Measurements from ENCODE around the gene COMMD9.

The COMMD9 gene

DNA sequence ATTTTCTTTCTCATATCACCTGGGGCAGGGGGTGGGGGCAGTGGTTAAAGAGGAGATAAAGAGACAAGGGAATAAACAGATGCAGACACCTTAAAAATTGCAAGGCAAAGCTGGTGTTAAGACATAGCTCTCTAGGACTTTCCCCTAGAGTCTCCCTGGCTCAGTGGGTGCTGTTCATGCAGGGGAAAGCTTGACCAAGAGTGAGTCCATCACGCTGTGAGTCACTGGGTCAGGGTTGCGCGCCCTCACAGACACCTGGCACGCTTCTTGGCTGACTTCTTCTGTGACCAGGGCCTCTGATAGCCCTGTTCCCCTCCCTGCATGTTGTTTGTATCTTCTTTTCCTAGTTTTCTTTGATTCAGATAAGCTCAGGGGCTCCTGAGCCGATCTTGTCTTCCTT is 31.9 kb downstream of the COMMD9 start:
- DNase-seq (no peak), ATAC-seq (no peak)

DNA sequence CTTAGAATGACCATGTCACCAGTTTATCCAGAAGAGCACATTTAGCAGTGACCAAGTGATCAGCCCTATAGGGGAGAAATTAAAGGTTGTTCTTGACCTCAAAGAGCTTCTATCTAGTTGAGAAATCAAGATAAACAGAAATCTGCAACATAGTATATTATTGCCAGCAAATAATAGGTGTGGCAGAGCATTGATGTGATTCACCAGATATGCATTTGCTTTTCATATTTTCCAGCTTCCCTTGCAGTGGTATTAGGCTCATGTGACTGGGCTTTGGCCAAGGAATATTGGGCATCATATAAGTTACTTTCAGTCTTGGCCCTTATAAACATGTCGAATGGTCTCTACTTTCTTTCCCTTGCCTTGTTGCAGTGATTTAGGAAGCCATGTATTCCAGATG is 34.5 kb downstream of the COMMD9 start:
- DNase-seq (no peak), ATAC-seq (no peak)

DNA sequence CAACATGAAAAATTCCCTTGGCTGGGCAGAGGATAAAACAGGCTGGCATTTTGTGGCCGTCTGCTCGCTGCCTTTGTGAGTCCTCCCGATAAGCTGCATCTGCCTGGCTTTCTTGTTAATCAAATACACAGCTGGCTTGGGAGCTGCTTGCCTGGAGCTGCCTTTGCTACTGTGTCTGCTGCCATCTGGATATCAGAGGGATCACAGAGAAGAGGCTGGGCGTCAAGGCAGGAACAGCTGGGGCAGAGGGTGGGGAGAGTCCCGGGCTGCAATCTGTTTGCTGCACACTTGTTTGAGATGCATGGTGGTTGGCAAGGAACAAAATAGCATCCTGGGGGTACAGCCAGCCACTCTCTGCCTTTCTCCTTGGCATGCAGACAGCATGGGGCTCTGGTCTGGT is 36.0 kb downstream of the COMMD9 start:
- DNase-seq (no peak), ATAC-seq (no peak)

DNA sequence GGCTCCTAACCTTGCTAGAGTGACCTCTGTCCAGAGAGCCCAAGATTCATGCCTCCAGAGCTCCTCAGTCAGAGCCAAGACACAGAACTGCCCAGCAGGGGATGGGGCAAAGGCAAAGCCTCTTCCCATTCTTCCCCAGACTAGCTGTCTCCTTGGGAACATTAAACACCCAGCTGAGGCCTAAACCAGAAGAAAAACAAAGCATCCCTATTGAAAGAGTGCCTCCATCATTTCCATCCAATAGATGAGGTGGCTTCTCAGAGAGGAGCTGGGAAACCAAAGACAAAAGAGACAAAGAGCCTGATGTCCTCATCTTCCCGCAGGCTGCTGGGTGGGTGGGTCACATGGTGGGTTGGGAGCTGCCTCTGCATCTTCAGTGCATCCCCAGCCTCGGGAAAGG is 37.4 kb downstream of the COMMD9 start:
- ATAC-seq = no peak
- no peak for DNase-seq

DNA sequence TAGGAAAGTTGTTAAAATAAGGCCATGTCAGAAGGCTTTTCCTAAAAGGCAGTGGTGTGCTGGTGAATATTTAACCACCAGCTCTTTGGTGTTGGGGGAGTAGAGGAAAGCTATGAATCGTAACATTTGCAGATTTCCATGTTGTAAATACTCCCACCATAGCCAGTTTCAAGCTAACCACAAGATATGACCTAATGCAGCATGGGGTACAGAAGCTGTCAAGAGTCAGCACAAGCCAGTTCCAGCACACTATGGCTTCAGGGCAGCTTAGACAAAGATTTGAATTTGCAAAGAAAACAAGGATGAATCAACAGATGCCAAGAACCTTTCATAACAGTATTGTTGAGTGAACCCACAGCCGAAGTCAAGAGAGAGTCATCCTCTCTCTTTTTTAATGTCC is 40.0 kb downstream of the COMMD9 start:
- ATAC-seq (peak; percentile 91), DNase-seq (no peak)

DNA sequence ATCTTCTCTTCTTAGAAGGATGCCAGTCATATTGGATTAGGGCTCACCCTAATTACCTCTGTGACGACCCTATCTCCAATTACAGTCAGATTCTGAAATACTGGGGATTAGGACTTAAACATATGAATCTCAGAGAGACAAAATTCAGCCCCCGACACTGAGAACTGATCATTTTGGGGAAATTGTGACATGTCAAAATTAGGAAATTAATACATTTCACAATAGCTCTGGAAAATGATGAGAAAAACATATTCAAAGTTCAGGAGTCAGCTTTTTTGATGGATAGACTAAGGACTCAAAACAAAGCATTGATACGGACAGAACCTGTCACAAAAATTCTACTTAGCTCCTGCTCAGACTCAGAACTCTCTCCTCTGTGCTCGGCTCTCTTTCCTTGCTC is 40.8 kb downstream of the COMMD9 start:
- no peak for ATAC-seq
- DNase-seq = no peak

DNA sequence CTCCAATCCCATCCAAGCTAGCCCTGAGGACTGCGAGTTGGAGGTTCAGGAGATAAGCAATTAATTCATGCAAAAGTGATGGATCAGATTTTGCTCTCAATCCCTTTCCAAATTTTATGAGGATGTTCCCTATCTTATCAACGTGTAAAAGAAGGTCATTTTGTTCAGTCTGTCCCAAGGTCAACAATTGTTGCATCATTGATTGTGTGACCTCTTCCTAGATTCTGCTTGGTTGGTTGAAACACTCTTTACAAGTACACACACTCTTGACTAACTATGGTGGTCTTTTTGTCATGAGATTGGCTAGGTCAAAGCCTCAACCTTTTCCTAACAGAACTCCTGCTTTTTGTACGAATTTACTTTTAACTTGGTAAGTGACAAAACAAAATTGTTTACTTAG is 41.7 kb downstream of the COMMD9 start:
- DNase-seq (no peak), ATAC-seq (no peak)

DNA sequence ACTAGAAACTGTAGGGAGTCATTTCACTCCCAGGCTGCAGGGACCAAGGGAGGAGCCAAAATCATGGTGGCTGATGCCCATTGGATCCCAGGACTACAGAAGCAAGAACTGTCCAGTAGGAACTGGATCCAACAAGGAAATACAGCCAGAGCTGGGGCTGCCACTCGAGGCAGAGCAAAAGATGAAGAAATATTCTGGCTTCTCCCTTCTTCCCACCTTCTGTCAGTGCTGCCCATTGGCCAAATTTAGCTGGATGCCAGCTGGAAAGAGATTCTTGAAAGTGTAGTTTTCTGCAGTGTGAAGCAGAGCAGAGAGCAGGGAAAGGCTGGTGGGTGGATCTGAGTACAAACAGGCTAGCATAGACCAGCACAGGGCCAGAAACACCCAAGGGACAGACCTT is 45.6 kb downstream of the COMMD9 start:
- no peak for ATAC-seq

DNA sequence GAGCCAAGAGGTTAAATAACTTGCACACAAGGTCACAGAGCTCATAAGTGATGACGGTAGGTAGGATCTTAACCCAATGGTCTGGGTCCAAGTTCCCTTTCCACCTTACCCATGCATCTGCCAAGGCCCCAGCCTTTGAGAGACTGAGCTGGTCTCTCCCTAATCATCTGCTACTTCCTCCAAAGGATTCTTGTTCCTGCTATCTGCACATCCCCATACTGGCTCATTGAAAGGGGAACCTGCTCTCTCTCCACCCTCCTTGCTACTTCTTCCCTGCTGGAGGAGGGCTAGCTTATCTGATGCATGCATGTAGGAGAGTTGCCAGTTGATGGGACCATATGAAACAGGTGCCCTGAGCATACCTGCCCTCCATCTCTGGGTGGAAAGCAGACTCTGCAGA is 47.7 kb downstream of the COMMD9 start:
- ATAC-seq (no peak), DNase-seq (no peak)

More for the DNA sequence above, 45.6 kb downstream of the COMMD9 start:
- DNase-seq = no peak

DNA sequence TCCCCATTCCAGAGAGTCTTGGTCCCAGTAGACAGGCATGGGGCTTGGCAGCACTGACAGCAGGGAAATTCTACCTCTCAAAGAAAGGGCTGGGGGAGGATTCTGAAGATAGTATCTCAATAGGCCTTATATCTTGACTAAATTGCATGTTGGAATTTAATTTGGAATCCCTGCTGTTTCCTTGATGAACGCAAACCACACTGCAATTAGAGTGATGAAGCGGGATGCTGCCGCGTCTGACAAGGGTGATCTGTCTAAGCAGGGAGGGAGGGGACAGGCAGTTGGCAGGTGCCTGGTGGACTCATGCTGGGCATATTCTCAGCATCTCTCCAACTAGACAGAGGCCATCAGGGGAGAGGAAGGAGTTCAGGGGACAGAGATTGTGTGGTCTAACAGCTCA is 48.4 kb downstream of the COMMD9 start:
- ATAC-seq (no peak), DNase-seq (no peak)

DNA sequence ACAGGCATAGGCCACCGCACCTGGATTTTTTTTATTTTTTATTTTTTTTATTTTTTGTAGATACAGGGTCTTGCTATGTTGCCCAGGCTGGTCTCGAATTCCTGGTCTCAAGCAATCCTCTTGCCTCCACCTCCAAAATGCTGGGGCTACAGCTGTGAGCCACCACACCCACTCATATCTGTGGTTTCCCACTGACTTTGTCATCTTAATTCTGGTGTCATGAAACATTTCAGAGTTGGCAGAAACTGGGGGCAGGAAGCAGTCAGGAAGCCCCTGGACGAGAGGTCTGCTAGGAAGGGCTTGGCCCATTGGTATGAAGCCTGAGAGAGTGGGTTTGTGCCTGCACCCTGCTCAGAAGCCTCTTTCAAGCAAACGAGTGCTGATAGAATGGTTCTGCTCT is 49.1 kb downstream of the COMMD9 start:
- ATAC-seq (no peak), DNase-seq (no peak)

DNA sequence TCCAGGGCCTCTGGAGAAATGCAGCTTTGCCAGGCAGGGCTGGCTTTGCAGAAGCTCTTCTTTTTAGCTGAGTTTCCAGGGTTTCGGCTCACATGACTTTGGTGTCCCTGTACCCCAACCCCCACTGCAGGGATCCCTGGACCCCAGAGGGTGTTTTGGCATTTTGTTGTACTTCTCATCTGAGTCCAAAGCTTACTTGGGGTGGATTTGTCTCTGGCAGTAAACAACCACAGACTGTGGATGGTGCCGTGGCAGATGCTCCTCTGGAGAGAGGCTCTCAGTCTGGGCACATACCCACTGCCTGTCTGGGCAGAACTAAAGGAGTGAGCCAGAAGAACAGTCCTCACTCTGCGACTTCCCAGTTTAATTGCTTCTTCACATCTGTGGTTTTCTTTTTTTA is 49.6 kb downstream of the COMMD9 start:
- no peak for DNase-seq
- ATAC-seq = no peak

DNA sequence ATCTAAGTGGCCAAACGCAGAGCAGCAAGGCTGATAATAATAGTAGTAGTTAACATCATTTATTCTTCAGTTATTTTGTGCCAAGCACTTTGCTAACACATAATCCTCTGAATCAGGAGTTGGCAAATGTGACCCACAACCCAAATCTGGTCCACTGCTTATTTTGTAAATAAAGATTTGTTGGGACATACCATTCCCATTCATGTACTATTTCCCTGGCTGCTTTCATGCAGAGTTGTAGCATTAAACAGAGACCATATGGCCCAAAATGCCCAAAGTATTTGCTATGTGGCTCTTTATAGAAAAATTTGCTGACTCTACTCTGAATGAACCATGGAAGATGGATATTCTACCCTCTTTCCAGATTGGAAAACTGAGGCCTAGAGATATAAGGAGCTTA is 50.3 kb downstream of the COMMD9 start:
- ATAC-seq (no peak), DNase-seq (no peak)

DNA sequence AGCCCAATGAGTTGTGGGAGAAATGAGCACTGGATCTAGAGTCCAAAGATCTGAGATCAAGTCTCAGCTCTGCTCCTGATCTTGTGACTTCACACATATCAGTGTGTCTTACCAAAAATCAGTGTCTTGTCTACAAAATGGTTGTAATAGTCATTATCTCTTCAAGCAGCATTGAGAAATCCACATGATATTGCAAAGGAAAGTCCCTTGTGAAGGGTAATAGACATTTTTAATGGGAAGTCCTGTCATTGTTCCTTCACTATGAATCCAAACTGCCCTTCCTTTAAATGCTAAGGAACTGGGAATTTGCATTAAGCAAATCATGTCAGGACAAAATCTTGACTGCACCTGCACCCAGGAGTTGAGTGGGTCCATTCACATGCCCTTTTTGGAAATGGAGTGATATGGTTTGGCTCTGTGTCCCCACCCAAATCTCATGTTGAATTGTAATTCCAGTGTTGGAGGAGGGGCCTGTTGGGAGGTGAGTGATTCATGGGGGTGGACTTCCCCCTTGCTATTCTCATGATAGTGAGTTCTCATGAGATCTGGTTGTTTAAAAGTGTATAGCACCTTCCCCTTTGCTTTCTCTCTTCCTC is 51.1 kb downstream of the COMMD9 start:
- ATAC-seq (no peak), DNase-seq (no peak)

DNA sequence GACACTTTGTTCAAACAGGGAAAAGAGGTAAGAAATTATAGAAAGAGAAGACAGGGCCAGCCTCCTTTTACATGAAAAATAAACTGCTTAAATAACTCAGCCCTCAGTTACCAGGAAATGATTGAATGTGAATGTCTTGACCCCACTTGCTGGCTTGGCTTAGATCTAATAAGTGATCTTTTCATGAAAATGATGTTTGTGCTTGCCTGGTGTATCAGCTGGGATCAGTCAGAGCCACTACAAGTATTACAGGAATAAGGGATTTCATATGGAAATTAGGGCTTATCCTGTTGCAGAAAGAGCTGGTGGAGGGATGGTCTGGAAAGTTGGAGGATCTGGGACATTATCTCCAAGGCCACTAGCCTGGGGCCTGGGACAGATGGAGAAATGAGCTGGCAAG is 51.8 kb downstream of the COMMD9 start:
- ATAC-seq (no peak), DNase-seq (no peak)

DNA sequence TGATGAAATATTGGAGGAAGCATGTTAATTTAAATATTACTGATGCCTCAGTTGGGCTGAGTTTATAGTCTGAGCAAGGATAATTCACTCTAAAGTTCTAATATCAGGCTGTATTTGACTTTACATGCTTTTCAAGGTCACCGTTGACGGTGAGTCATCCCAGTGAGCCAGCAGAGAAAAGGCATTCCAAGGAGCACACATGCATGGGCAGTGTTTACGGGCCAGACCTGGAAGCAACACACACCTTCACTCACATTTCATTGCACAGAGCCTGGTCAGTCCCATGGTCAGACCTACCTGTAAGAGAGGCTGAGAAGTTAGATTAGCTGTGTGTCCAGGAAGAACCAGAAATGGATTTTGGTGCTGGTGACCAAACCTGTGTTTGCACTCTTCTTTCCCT is 53.5 kb downstream of the COMMD9 start:
- DNase-seq = no peak
- ATAC-seq = no peak

DNA sequence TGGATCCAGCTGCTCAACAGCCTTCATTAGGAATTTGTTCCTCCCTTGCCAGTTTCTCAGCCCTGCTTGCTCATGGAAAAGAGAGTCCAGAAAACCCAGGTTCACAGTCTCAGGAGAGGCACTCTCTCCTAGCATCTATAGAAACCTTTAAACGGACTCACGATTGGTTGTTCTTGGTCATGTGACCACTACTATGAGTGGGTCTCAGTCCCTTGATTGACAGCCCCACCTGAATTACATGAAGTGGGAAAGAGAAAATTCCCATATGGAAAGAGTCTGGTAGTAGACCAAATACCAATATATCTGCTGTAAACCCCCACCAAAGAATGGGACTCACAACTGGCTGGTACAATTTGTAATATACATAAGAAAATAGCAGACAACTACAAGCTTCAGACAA is 54.4 kb downstream of the COMMD9 start:
- no peak for ATAC-seq
- DNase-seq = no peak

DNA sequence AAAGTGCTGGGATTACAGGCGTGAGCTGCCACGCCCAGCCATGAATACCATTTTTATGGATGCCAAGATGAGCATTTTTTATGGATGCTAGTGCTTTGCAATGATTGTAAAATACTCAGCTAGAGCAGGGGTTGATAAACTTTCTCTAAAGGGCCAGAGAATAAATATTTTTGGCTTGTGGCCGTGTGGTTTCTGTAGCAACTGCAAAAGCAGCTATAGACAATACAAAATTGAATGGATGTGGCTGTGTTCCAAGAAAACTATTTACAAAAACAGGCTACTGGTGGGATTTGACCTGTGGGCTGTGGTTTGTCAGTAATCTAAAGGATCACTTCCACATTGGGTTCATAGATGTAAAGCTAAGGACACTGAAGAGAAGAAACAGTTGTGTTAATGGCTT is 56.0 kb downstream of the COMMD9 start:
- no peak for ATAC-seq
- no peak for DNase-seq

DNA sequence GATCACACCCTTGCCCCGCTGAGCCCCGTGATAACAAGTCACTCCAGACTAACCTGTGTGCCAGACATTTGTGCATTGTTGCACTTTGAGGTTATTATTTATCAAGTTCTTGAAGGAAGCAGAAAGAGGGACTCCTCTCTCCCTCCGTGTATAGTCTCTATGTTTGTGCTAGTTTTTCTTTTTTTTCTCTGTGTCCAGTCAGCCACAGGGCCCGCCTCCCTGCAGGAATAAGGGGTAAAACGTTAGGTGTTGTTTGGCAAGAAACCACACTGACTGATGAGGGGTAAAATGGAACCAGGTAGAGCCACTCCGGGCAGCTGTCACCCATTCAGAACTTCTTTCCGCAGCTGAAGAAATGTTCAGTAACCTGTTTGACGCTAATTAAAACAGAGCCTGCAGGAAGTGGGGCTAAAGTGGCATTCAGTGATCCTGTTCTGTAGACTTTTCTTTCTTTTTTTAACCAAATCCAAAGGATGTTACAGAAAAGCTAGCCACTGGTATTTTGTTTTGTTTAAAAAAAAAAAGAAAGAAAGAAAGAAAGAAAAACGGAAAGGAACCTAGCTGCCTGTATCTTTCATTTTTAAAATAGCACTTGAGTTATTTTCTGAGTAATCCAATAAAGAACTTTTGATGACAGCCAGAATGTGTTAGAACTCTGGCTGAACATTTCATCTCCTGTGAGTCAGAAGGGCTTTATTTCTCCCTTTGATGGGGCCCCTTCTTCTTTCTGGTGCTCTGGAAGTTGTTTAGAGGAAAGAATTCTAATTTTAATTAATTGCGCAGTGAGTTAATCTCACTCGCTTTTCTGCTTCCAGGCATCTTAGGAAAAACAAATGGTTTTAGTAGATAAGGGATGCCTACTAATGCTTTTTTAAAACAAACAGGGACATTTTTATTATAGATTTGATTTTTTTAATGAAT is 58.2 kb downstream of the COMMD9 start:
- DNase-seq = no peak
- no peak for ATAC-seq

DNA sequence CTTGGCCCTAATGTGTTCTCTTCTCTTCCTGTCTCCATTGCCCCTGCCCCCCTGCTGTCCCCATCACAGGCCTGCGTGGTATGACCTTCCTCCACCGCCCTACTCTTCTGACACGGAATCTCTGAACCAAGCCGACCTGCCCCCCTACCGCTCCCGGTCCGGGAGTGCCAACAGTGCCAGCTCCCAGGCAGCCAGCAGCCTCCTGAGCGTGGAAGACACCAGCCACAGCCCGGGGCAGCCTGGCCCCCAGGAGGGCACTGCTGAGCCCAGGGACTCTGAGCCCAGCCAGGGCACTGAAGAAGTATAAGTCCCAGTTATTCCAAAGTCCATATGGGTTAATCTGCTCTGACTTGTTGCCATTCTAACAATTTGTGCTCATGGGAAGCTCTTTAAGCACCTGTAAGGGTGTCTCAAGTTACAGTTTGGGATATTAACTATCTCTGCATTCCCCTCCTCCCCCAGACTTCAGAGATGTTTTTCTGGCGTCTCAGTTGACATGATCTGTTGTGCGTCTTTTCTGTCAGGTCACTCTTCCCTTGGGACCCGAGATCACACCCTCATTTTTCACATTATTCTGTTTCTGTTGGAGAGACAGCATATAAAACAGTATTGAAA is 60.0 kb downstream of the COMMD9 start:
- no peak for ATAC-seq

DNA sequence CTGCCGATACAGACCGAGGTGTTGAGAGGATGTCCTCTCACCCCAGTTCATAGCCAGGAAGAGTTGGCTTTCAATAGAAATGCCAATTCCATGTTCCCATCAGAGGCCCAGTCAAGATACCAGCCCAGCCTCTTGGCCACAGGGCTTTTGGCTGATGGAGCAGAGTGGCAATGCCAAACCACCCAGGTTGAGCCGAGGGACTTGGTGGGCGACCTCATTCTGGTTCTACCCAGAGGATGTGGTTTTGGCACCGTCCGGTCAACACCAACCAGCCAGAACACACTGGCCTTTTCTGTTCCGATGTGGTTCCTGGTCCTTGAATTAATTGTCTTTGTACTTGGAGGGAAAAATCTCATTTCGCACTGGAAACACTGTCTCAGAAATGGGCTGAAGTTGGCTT is 60.5 kb downstream of the COMMD9 start:
- ATAC-seq (no peak), DNase-seq (no peak)

More for the DNA sequence above, 60.0 kb downstream of the COMMD9 start:
- no peak for DNase-seq

DNA sequence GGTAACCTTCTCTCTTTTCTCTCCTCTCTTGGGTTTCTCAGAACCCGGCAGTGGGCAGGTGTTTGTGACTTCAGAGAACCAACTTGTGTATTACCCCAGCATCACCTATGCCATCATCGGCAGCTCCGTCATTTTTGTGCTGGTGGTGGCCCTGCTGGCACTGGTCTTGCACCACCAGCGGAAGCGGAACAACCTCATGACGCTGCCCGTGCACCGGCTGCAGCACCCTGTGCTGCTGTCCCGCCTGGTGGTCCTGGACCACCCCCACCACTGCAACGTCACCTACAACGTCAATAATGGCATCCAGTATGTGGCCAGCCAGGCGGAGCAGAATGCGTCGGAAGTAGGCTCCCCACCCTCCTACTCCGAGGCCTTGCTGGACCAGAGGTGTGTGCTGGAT is 62.2 kb downstream of the COMMD9 start:
- DNase-seq (no peak), ATAC-seq (no peak)

DNA sequence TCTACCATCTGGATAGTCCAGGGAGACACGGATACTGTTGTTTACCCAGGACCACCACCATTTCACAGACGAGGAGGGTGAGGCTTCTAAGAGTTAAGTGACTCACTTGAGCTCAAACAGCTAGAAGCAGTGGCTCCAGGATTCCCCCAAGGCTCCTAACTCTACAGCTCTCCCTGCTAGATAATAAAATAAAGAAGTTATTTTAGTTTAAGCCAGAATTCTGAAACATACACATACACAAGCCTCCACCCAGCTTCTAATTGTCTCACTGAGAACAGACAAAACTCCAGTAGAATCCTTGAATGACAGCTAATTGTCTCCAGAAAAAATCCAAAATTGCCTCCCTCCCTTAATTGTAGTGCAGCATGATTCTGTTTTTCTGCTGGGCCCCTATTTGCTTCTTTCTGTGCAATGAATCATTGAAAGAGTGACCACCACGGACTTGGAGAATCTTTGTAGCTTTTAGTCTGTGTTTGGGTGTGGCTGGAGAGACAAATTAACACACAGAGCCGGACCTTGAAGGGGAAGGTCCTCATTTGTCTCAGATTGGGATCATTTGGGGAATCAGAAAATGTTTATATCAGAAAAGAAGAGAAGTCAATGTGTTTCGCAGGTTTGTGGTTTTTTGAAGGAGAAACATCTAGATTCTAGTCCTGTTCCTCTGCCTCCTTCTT is 64.9 kb downstream of the COMMD9 start:
- DNase-seq (no peak), ATAC-seq (no peak)
